Measurements from ENCODE around the gene EXO1. TPM values are rescaled to one million over a fixed set of nuclear protein-coding genes. Genes with fewer than 3 reads are reported as not detected.

EXO1 gene
- total RNA-seq, 2 donors from 2014 or later: not detected

DNA sequence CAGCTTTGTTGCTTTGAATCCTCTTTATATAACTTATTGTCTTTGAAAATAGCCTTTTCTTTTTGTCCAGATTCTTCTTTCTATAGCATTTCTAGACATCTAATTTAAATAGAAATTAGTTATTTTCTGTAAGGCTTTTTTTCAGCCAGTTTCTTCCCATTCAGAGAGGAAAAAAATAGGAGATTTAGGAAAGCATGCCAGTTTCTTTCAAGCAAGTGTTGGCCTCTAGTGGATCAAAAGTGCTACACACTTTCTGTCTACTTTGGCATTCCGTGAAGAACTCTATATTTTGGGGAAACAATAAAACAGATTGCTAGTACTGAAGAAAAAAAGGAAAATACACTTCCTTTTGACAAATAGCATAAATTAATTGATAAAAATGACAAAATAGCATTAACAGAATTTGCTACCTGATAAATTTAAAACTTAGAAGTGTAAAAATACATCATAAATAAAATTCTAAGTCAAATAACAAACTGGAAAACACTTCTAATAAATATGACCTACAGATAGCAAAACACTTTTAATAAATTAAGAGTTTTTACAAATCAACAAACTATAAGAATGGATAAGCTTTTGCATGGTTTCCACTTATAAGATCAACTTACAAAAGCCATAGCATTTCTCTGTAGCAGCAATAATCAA is 13.1 kb upstream of the EXO1 start:
- Histone ChIP-seq H3K4me1 (no peaks in the 10 kb centered on the region), H3K36me3 (replicated peaks in 1 of 2; ENCODE audit: insufficient read depth in 1 of 2, low read depth in 2 of 2) (no peaks in the 10 kb centered on the region), H3K9me3 (no peaks in the 10 kb centered on the region), H3K4me3 (no peak overlapping the region), H3K27ac (no peak overlapping the region), H3K27me3 (no peaks in the 10 kb centered on the region)
- ATAC-seq: peak; percentile 47
- peak in 1 of 4 donors; percentile 4 for DNase-seq
- TF ChIP-seq, protein P1, sequence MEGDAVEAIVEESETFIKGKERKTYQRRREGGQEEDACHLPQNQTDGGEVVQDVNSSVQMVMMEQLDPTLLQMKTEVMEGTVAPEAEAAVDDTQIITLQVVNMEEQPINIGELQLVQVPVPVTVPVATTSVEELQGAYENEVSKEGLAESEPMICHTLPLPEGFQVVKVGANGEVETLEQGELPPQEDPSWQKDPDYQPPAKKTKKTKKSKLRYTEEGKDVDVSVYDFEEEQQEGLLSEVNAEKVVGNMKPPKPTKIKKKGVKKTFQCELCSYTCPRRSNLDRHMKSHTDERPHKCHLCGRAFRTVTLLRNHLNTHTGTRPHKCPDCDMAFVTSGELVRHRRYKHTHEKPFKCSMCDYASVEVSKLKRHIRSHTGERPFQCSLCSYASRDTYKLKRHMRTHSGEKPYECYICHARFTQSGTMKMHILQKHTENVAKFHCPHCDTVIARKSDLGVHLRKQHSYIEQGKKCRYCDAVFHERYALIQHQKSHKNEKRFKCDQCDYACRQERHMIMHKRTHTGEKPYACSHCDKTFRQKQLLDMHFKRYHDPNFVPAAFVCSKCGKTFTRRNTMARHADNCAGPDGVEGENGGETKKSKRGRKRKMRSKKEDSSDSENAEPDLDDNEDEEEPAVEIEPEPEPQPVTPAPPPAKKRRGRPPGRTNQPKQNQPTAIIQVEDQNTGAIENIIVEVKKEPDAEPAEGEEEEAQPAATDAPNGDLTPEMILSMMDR (IDR thresholded peaks at IDR 0.05): peak in 6 of 7 experiments; percentile 25 to 52 (median 47)
- no peak for TF ChIP-seq POLR2A (IDR thresholded peaks at IDR 0.05)
- WGBS, 2 donors: 0 to 2% methylated on average over 1 of the region's 1 CpG
- intact Hi-C loops (cut with DNase I): no loop called here

- no peaks in the 10 kb centered on the region for H3K27me3 ChIP-seq
- no peaks in the 10 kb centered on the region for H3K9me3 ChIP-seq
- ATAC-seq (no peak), DNase-seq (no peak)
- intact Hi-C loops (cut with DNase I): no loop called here
- WGBS, 2 donors: 93 to 95% methylated on average over 2 of the region's 2 CpGs
- no peak overlapping the region for H3K4me3 ChIP-seq
- no peaks in the 10 kb centered on the region for H3K4me1 ChIP-seq
- TF ChIP-seq, protein P1 (IDR thresholded peaks at IDR 0.05): no peak
- TF ChIP-seq POLR2A (IDR thresholded peaks at IDR 0.05): no peak
- H3K36me3 ChIP-seq (replicated peaks in 1 of 2; ENCODE audit: insufficient read depth in 1 of 2, low read depth in 2 of 2): no peaks in the 10 kb centered on the region
- H3K27ac ChIP-seq: no peak overlapping the region
Measured at GRCh38 chr1:241836941-241837340, 11.1 kb upstream of the EXO1 start.

DNA sequence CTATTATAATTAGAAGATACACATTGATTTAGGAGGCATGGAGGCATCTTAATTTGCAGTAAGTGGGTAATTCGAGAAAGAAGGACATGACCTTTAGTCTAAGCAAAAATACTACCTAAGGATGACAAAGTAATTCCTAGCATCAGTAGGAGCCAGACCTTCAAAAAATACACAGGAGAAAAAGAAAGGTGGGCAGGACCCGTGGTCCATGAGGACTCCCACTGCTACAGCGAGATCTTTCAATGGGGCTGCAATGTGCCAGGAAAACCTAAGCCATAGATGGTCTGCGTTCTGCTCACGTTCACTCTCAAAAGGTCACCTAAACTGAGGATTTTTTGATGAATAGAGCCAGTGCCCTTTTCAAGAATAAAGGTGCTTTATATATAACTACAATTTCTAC is 10.6 kb upstream of the EXO1 start:
- no peak for DNase-seq
- Histone ChIP-seq H3K27ac (no peak overlapping the region), H3K4me3 (no peak overlapping the region), H3K36me3 (replicated peaks in 1 of 2; ENCODE audit: insufficient read depth in 1 of 2, low read depth in 2 of 2) (no peaks in the 10 kb centered on the region), H3K9me3 (no peaks in the 10 kb centered on the region), H3K27me3 (no peaks in the 10 kb centered on the region), H3K4me1 (no peaks in the 10 kb centered on the region)
- intact Hi-C loops (cut with DNase I): no loop called here
- 72 to 75% methylated on average over 5 of the region's 5 CpGs for WGBS, 2 donors
- no peak for ATAC-seq
- no peak for TF ChIP-seq POLR2A (IDR thresholded peaks at IDR 0.05)
- TF ChIP-seq, protein P1 (IDR thresholded peaks at IDR 0.05): no peak

DNA sequence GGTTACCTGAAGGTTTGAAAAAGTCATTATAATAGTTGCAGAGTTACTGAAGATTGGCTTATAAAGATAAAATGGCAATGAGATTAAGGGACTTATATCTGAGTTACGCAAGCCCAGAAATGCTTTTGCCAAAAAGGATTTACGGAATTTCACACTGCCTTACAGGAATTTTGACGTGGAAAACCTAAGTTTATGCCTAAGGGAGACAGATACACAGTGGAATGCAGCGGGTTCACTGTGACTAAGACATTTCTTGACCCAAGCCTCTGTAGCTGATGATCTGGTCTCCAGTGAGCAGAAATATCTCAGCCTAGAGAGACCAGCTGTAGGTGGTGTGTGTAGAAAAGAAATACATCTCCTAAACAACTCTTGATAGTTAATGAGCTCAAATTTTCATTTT is 10.1 kb upstream of the EXO1 start:
- WGBS, 2 donors: 76 to 80% methylated on average over 4 of the region's 4 CpGs
- Histone ChIP-seq H3K4me3 (no peak overlapping the region), H3K27ac (no peak overlapping the region), H3K36me3 (replicated peaks in 1 of 2; ENCODE audit: insufficient read depth in 1 of 2, low read depth in 2 of 2) (no peaks in the 10 kb centered on the region), H3K27me3 (no peaks in the 10 kb centered on the region), H3K4me1 (no peaks in the 10 kb centered on the region), H3K9me3 (no peaks in the 10 kb centered on the region)
- TF ChIP-seq, protein P1 (IDR thresholded peaks at IDR 0.05): no peak
- TF ChIP-seq POLR2A (IDR thresholded peaks at IDR 0.05): no peak
- intact Hi-C loops (cut with DNase I): no loop called here
- DNase-seq (no peak), ATAC-seq (no peak)

DNA sequence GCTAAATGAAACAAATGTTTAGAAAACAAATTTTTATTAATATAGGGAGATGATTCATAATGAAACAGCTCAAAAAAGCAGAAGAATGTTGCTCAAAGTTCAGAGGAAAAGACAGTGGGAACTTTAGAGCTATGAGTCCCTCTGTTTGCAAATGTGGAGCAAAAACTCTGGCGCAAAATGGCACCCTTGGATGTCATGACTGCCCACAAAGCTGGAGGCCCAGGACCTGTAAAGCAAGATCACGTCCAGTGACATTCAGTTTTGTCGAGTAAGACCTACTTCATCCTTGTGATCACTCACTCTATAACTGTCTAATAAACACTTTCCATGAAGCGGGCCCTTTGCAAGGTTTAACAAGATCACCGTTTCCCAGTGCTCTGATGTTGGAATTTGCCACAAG is 9.1 kb upstream of the EXO1 start:
- intact Hi-C loops (cut with DNase I): no loop called here
- DNase-seq: no peak
- no peaks in the 10 kb centered on the region for H3K27me3 ChIP-seq
- no peak for ATAC-seq
- WGBS, 2 donors: 93 to 94% methylated on average over 5 of the region's 5 CpGs
- no peaks in the 10 kb centered on the region for H3K36me3 ChIP-seq (replicated peaks in 1 of 2; ENCODE audit: insufficient read depth in 1 of 2, low read depth in 2 of 2)
- H3K4me1 ChIP-seq: no peaks in the 10 kb centered on the region
- TF ChIP-seq, protein P1 (IDR thresholded peaks at IDR 0.05): no peak
- TF ChIP-seq POLR2A (IDR thresholded peaks at IDR 0.05): no peak
- no peak overlapping the region for H3K4me3 ChIP-seq
- no peaks in the 10 kb centered on the region for H3K9me3 ChIP-seq
- no peak overlapping the region for H3K27ac ChIP-seq
